HG02763 (cell line): ENCODE measurements around the gene NPC1.
"Not testable (repeated sequence)": the region's sequence is repeated elsewhere in the genome, so short reads cannot be mapped to it uniquely, and the experiment has no call there.

ENCODE experiments used
- ATAC-seq: cut with Tn5 transposase; IDR thresholded peaks from one replicate; pipeline ENCODE4 v1.9.1; 2021; ENCODE audit warnings: mild to moderate bottlenecking, moderate library complexity; ENCODE audit not compliant: unreplicated experiment

Gene NPC1

DNA sequence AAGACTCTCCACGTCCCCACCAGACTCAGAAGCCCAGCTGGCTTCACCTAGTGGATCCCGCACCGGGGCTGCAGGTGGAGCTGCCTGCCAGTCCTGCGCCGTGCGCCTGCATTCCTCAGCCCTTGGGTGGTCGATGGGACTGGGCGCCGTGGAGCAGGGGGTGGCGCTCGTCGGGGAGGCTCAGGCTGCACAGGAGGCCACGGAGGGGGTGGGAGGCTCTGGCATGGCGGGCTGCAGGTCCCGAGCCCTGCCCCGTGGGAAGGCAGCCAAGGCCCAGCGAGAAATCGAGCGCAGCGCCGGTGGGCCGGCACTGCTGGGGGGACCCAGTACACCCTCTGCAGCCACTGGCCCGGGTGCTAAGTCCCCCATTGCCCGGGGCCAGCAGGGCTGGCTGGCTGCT lies 8.8 kb downstream of the NPC1 start:
- not testable (repeated sequence) for ATAC-seq

DNA sequence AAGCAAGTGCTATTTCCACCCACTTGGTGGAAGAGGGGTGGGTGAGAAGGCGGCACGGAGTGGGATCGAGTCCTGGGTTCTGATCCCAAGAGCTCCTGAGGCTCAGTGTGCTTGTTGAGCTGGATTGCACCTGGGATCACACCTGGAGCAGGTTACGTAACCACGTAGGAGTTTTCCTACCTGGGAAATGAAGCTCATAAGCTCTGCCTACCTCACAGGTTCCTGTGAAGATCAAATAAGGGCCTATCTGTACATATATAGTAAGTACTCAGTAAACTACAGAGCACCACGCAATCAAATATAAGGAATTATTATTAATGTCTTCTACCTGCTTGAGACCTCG lies 11.0 kb downstream of the NPC1 start:
- ATAC-seq, result no peak

DNA sequence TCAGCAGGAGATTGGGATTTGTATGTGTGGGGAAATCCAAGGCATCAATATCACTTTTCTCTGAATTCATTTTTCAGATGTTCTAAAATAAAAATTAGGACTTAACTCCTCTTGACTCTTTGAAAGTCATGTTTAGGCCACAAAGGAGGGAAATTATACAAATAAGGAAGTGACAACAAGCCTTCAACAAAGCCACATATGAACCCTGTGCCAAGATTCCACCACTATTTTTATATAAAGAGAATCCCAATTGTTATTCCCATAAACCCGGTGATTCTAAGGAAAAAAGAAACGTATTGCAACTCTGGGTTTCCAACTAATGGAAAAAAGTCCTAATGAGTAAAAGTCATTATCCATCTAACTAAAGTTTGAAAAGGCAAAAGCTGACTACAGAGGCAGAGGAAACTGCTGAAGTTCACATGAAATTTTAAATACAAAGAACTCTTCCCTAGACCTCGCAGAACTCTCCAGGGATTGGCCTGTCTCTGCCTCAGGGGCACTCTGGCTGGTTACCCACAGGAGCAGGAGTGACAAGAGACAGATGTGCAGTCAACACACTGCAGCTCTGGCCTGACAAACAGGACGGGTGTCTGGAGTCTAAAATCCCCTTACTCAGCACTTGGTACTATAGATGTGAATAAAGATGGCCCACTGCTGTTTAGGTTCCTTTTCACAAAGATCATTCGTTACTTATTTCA lies 11.5 kb downstream of the NPC1 start:
- ATAC-seq, result no peak

DNA sequence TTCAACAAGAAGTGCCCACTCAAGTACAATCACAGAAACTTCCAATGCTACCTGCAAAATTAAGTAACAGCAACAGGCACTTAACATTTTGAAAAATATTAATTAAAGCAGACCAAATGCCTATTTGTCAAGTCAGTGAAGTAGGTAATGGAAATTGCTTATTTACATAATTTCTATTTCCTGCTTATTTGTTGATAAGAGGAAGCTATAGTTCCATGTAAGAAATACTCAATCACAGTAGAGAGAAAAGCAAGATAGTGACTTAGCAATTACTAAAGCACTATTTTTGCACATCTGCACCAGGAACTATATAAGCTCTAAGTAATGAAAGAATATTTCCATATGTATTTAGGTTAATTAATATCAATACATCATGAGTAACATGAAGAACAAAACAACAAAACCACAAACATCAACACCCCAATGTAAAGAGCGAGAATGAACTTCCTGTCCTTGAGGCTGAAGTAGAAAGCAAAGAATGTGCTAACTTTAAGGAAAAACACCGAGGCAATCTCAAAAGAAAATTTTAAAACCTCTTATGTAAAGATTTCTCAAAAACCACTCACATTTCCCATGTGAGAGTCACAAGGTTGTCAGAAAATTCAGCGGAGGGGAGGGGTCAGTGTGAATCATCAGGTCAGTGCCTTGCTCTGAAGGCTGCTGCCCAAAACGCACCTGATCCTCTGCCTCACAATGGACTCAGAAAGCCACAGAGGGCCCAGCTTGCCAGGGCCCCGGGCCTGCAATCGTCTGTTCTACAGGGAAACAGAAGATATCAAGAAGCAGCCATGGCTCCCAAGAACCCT lies 12.5 kb downstream of the NPC1 start:
- ATAC-seq, result no peak

DNA sequence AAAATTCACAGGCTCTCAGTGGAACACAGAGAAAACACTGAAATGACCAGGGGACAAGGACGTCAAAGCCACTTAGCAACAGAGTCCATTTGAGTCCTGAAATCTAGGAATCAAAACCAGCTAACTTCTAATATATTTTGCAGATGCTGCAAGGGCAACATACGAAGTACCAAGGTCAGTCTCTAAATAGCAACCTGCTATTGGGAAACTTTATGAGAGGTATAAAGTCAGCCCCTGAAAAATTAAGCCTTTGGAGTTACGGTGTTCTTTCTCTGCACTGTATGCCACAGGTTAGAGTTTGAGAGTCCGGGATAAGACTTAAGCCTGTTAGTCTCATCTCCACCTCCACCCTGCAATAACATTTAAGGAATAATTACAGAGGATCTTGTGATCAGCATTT lies 13.3 kb downstream of the NPC1 start:
- ATAC-seq, result no peak

DNA sequence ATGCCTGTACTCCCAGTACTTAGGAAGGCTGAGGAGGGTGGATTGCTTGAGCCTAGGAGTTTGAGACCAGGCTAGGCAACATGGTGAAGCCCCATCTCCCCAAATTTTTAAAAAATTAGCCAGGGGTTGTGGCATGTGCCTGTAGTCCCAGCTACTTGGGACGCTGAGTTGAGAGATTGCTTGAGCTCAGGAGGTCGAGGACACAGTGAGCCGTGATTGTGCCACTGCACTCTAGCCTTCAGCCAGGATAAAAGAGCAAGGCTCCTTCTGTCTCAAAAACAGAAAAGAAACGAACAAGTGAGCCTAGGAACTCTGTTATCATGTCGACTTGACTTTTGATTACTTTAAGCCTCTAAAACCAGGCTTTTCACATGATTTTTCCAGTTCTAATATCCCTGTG lies 13.7 kb downstream of the NPC1 start:
- ATAC-seq, result no peak

DNA sequence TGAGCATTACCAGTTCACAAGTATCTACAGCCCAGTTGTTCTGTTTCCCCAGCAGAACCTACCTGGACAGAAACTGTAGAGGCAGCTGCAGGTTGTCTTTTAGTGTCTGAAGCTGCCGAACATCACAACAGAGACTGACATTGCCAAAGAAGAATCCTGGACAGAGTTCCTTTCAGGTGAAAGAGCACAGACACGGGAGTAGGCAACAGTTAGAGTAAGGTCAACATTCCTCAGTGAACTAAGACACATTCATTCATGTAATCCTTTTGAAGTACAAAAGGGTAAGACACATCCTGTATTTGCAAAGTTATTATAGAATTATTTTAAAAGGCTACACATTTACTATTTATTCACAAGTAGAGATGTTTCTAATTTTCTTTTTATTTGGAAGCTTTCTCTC lies 14.3 kb downstream of the NPC1 start:
- ATAC-seq, result no peak

DNA sequence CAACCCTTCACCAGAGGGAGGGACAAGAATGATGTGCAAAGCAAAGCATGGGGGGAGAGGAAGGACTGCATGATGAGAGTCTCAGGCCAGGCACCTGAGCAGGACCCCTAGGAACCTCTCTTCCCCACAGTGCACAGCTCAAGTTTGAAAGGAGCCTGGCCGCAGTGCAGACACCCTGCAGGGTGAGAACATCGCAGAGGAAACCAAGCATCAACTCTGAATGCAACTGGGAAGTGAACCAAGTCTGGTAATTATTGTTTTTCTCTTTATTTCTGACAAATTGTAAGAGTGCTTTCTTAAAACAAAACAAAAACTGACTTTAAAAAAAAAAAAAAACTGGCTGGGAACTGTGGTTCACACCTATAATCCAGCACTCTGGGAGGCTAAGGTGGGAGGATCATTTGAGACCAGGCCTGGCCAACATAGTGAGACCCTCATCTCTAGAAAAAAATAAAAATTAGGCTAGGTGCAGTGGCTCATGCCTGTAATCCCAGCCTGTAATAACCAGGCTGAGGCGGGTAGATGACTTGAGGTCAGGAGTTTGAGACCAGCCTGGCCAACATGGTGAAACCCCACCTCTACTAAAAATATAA lies 15.3 kb downstream of the NPC1 start:
- no peak for ATAC-seq

DNA sequence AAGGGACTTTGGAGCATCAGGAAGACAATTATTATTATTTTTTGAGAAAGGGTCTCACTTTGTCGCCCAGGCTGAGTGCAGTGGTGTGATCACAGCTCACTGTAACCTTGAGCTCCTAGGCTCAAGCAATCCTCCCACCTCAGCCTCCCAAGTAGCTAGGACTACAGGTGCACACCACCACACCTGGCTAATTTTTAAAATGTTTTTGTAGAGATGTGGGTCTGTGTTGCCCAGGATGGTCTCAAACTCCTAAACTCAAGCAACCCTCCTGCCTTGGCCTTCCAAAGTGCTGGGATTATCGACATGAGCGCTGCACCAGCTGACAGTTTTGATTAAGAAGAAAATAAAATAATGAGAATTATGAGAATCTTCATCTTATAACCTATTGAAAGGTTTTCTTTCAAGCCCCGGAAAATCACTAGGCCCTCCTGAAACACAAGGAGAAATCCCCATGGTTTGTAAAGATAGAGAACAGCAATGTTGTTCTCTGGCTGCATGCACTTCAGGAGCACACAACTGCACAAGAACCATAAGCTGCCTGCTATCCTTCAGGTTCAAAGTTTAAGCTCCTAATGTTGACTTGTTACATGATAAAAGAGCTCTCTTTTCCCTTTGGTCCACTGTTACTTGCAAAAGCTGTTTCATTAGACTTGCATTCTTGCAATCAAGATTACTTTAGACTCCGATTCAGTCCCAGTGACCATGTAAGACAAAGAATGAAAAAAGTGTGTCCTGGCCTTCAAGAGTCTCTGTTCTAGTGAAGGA lies 16.8 kb downstream of the NPC1 start:
- no peak for ATAC-seq

DNA sequence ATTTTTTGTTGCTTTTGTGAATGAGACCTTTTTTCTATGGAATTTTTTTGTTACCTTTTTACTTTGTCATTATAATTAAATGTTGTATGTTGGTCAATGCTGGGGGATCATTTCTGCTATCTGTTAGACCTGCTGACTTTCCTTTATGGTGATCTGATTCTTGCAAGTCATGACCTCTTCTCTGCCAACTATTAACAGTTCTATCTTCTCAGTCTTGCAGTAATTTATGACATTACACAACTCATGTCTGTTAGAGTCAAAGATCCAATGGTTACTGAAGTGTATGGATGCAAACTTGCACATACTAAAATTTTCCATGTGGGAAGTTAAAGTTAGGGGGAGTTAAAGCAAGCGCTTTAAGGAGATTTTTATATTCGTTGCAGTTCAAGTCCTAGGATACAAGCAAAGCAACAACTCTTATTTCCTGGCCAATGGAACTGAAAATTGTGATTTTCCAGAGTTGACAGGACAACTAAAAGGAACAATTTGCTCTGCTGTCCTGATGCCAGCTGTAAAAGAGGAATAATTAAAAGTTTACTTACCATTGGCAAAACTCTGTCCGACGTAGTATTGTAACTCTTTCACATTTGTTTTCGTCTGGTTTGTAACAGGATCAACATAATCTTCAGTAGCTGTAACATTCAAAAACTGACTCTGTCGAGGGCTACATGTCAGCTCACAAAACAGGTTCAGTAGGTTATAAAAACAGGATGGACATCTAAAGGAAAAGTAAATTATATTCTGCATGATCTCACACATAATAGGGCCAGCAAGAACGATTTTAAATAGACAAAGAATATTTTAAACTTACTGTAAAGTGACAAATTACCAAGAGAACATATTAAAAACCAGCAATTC lies 17.8 kb downstream of the NPC1 start:
- no peak for ATAC-seq

DNA sequence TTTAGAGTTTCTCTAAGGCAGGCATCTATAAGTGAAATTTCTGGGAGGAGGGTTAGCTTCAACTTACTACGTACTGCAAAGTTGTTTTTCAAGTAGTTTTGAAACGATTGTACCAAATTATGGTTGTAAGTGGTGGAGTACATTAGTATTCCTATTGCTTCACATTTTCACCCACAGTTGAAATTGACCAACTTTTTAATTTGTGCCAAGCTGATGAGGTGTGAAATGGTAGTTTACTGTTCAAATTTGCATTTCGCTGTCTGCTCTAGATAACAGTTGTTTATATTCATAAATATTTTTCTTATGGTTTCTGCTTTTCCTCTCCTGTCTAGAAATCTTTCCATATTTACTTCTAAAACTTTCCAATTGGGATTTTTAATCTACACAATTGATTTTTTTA lies 18.6 kb downstream of the NPC1 start:
- ATAC-seq, result no peak

DNA sequence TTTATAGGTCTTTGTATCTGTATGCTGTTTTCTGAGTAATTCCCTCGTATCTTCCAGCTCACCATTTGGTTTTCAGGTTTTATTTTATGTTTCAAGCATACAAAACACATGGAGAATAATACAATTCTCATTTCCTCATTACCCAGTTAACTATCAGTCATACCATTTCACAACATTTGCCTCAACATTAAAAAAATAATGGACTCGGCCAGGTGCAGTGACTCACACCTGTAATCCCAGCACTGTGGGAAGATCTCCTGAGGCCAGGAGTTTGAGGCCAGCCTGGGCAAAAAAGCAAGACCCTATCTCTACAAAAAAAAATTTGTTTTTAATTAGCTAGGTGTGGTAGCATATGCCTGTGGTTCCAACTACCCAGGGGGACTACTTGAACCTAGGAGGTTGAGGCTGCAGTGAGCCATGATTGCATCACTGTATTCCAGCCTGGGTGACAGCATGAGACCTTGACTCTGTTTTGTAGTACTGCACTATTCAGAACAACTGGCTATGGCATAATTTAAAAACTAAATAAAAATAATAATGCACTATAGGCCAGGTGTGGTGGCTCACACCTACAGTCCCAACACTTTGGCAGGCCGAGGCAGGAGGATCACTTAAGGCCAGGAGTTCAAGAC lies 20.3 kb downstream of the NPC1 start:
- ATAC-seq, result no peak

DNA sequence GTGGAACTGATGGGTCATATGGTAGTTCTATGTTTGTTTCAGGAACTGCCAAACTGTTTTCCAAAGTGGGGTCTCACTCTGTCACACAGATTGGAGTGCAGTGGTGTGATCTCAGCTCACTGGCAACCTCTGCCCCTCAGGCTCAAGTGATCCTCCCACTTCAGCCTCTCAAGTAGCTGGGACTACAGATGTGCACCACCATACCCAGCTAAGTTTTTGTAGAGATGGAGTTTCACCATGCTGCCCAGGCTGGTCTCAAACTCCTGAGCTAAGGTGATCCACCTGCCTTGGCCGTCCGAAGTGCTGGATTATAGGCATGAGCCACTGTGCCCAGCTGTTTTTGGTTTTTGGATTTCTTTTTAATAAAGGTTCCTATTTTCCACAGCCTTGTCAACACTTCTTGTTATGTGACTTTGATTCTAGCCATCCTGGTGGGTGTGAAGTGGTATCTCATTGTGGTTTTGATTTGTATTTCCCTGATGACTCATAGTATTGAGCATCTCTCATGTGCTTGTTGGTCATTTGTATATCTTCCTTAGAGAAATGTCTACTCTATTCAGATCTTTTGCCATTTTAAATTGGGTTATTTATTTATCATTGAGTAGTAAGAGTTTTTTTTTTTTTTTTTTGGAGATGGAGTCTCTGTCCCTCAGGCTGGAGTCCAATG lies 22.8 kb downstream of the NPC1 start:
- ATAC-seq, result no peak

DNA sequence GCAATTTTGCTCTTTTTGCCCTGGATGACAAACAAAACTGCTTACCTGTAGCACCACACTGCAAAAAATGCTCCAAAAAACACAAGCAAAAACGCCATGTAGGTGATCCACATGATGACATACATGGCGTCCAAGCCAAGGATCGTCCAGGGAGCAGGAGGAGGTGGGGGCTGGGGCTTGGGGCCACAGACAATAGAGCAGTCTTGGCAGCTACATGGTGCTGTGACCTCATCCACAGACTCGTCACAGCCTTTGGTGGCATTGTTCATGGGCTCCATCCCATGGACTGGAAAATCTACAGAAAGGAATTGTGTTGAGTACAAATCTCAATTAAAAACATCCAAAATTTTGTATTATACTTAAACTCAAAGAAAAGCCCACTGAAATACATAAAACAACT lies 26.1 kb downstream of the NPC1 start:
- ATAC-seq, result no peak

DNA sequence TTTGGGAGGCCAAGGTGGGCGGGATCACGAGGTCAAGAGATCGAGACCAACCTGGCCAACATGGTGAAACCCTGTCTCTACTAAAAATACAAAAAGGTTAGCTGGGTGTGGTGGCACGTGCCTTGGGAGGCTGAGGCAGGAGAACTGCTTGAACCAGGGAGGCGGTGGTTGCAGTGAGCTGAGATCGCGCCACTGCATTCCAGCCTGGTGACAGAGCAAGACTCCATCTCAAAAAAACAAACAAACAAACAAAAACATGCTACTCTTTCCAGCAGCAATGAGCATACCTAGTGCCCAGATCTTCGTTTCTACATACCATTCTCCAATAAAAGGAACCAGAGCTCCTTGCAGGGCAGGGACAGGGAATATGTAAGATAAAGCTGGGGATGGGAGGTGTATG lies 28.8 kb downstream of the NPC1 start:
- not testable (repeated sequence) for ATAC-seq

DNA sequence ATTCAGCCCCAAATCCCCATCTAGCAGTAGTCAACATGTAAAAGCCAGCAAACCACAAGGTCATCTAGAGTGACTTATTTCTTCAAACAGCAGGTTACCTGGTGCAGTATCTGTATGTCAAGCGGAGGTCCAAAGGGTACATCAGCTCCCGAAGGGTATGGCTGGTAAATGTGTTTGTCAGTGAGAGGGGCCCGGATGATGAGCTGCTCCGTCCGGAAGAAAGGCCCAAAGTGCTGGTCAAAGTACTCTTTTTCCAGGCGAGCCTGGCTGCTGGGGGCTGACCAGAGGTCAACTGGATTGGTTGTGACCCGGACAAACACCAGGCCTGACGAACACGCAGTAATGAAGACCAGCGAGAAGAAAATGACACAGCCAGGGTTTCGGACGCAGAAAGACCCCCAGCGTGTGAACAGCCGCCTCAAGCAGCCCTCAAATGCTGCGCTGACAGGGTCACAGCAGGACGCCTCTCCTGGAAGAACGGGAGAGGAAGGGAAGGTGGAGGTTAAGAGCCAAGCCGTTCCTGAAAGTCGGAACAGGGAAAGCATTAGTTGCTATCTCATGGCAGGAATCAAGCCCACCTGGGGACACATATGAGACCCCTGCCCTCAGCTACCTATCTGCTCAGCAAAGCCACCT lies 30.0 kb downstream of the NPC1 start:
- no peak for ATAC-seq

DNA sequence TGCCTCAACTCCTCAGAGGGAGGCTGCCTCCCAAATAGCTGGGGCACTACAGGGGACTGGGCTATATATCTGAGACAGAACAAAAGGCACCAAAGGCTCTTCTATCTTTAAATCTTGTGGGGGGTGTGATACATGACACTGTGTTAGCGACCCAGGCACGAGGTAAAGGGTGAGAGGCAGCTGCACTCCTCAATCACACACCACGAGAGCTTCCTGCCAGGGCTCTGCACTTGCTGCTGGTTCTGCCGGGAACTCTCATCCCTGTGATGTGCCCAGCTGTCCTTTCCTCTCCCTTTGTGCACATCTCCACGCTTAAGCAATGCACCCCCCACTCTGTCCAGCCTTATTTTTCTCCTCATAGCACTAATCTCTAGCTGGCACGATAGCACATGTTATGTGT lies 32.4 kb downstream of the NPC1 start:
- ATAC-seq, result no peak

DNA sequence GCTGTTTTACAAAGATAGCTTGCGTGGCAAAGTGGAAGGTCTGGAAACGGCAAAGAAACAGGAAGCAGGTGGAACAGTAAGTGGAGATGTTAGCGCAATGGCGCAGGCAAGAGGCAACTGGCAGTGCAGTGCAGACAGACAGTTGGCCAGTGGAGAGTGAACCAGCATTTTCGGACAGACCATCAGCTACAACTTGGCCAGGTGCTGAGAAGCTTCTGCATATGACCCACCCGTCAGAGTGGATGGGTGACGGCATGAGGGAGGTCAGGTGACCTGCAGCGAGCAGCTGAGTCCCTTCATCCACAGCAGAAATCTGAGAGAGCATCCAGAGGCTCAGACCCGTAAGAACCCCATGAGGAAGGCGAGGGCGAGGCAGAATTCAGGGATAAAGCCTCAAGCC lies 33.8 kb downstream of the NPC1 start:
- ATAC-seq, result no peak

DNA sequence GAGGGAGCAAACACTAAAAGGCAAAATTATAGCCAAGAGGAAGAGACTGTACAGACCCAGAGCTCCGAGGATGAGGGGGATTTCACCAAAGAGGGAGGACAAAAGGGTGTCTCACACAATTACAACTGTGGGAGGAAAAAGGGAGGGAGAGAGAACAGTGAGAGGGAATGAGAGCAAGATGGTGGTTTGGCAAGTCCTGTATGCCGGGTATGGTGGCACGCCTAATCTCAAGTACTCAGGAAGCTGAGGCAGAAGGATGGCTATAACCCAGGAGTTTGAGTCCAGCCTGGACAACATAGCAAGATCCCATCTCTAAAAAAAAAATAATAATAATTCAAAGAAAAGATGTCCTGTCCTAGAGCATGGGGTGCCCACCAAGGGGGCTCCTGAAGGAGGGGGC lies 34.3 kb downstream of the NPC1 start:
- no peak for ATAC-seq
